GM23338 (cell line): ENCODE results near the gene TBC1D19. TPM values are rescaled to one million over a fixed set of nuclear protein-coding genes. Genes with fewer than 3 reads are reported as not detected.

Experiments
- ATAC-seq: fragments of 200-7000 bp; cut with Tn5 transposase; 3 replicates; pipeline ENCODE4 v1.9.1; 2020
- DNase-seq: peaks from one replicate; pipeline ENCODE4 v3.0.0-alpha.2; 2015; ENCODE audit warnings: low spot score
- H2AFZ ChIP-seq: fragments of 200-600 bp; sonication (generic); 2 replicates; pipeline ENCODE4 v1.8.0; 2016; ENCODE audit warnings: antibody characterized with exemption, mild to moderate bottlenecking, moderate library complexity
- H3F3A ChIP-seq: fragments of 200-600 bp; sonication (generic); replicated peaks from 2 replicates; pipeline ENCODE4 v1.8.0; 2017; ENCODE audit warnings: antibody characterized with exemption, mixed run types, low read depth
- H3K27ac ChIP-seq: fragments of 200-600 bp; sonication (generic); 2 replicates; pipeline ENCODE4 v1.6.1; 2016; ENCODE audit warnings: low read depth
- H3K27me3 ChIP-seq: fragments of 200-600 bp; sonication (generic); 2 replicates; pipeline ENCODE4 v1.8.0; 2016; ENCODE audit warnings: mild to moderate bottlenecking, mixed run types, moderate library complexity; ENCODE audit not compliant: insufficient read depth
- H3K36me3 ChIP-seq: fragments of 200-600 bp; sonication (generic); 2 replicates; pipeline ENCODE4 v1.8.0; 2016; ENCODE audit warnings: mild to moderate bottlenecking; ENCODE audit not compliant: insufficient read depth
- H3K4me1 ChIP-seq: fragments of 200-600 bp; sonication (generic); 2 replicates; pipeline ENCODE4 v1.8.0; 2016; ENCODE audit warnings: mild to moderate bottlenecking, moderate library complexity; ENCODE audit not compliant: insufficient read depth
- H3K4me2 ChIP-seq: fragments of 200-600 bp; sonication (generic); 2 replicates; pipeline ENCODE4 v1.7.1; 2017; ENCODE audit warnings: mixed run types
- H3K4me3 ChIP-seq: fragments of 200-600 bp; sonication (generic); 2 replicates; pipeline ENCODE4 v1.6.1; 2016; ENCODE audit warnings: mixed run types
- H3K79me2 ChIP-seq: fragments of 200-600 bp; sonication (generic); replicated peaks from 2 replicates; pipeline ENCODE4 v1.8.0; 2017; ENCODE audit warnings: mild to moderate bottlenecking; ENCODE audit not compliant: insufficient read depth
- H3K9me2 ChIP-seq: fragments of 200-600 bp; sonication (generic); 2 replicates; pipeline ENCODE4 v1.8.0; 2017; ENCODE audit not compliant: insufficient read depth
- H4K20me1 ChIP-seq: fragments of 200-600 bp; sonication (generic); replicated peaks from 2 replicates; pipeline ENCODE4 v1.8.0; 2017; ENCODE audit warnings: mild to moderate bottlenecking; ENCODE audit not compliant: insufficient read depth
- H3K27ac Mint-ChIP-seq: 2 replicates; pipeline ENCODE4 v1.8.0; 2020; ENCODE audit warnings: inconsistent platforms, mild to moderate bottlenecking, moderate library complexity, mixed read lengths
- H3K27me3 Mint-ChIP-seq: 3 replicates; pipeline ENCODE4 v1.8.0; 2022; ENCODE audit warnings: low read depth, mild to moderate bottlenecking, moderate library complexity, mixed read lengths, inconsistent platforms; ENCODE audit not compliant: insufficient read depth, poor library complexity
- H3K36me3 Mint-ChIP-seq: 3 replicates; pipeline ENCODE4 v1.8.0; 2021; ENCODE audit warnings: low read depth, mild to moderate bottlenecking, inconsistent platforms, moderate library complexity, mixed read lengths
- H3K4me1 Mint-ChIP-seq: 3 replicates; pipeline ENCODE4 v1.8.0; 2020; ENCODE audit warnings: mild to moderate bottlenecking, inconsistent platforms, mixed read lengths
- H3K4me3 Mint-ChIP-seq: 3 replicates; pipeline ENCODE4 v1.8.0; 2021; ENCODE audit warnings: moderate library complexity, mild to moderate bottlenecking, inconsistent platforms, mixed read lengths
- H3K9me3 Mint-ChIP-seq: 3 replicates; pipeline ENCODE4 v1.8.0; 2020; ENCODE audit warnings: moderate library complexity, mild to moderate bottlenecking, inconsistent platforms, mixed read lengths
- EZH2 ChIP-seq: fragments of 200-600 bp; sonication (generic); IDR thresholded peaks from one replicate; pipeline ENCODE4 v1.8.0; 2017; ENCODE audit warnings: antibody characterized with exemption, mild to moderate bottlenecking, low read depth; ENCODE audit not compliant: unreplicated experiment
- EZH2phosphoT487 ChIP-seq: fragments of 200-600 bp; sonication (generic); IDR thresholded peaks from one replicate; pipeline ENCODE4 v1.8.1; 2018; ENCODE audit warnings: antibody characterized with exemption; ENCODE audit not compliant: unreplicated experiment
- NANOG ChIP-seq: IDR thresholded peaks from 2 replicates; pipeline ENCODE4 v1.6.1; 2016; ENCODE audit warnings: antibody characterized with exemption, borderline replicate concordance
- POLR2AphosphoS5 ChIP-seq: IDR thresholded peaks from 2 replicates; pipeline ENCODE4 v1.6.1; 2016; ENCODE audit warnings: antibody characterized with exemption, low read depth
- STAT1 ChIP-seq: IDR thresholded peaks from one replicate; pipeline ENCODE4 v1.6.1; 2016; ENCODE audit warnings: antibody characterized with exemption; ENCODE audit not compliant: unreplicated experiment
- ZNF114 ChIP-seq: fragments of 250-450 bp; sonication (Bioruptor Pico); IDR thresholded peaks from 2 replicates; pipeline ENCODE4 v1.5.0; 2020; ENCODE audit warnings: mild to moderate bottlenecking, moderate library complexity
- ZNF331 ChIP-seq: fragments of 250-450 bp; sonication (Bioruptor Pico); IDR thresholded peaks from 2 replicates; pipeline ENCODE4 v1.5.0; 2020; ENCODE audit warnings: low read depth, mild to moderate bottlenecking, moderate library complexity
- polyA plus RNA-seq: library from polyadenylated mRNA; unstranded; fragments of >200 nt; fragmentation: Nextera tagmentation; extraction: Ambion mirVana; gene quantifications from 2 replicates; pipeline ENCODE4 v1.2.1, GENCODE V29; 2016
- total RNA-seq: library from RNA; depleted of rRNA; stranded (reverse); fragments of >200 nt; shearing (Covaris generic); gene quantifications from 2 replicates; pipeline ENCODE4 v1.2.3, GENCODE V29; 2014
- TF ChIP-seq, protein P1 (sequence below): IDR thresholded peaks from 2 replicates; pipeline ENCODE4 v1.6.1; 2016; ENCODE audit warnings: antibody characterized with exemption
- TF ChIP-seq, protein P2 (sequence below): IDR thresholded peaks from one replicate; pipeline ENCODE4 v1.6.1; 2018; ENCODE audit warnings: antibody characterized with exemption; ENCODE audit not compliant: unreplicated experiment
- TF ChIP-seq, protein P3 (sequence below): fragments of 250-450 bp; sonication (Bioruptor Pico); IDR thresholded peaks from 2 replicates; pipeline ENCODE4 v1.5.0; 2020; ENCODE audit warnings: mild to moderate bottlenecking, moderate library complexity

The TBC1D19 gene
- total and polyA plus RNA-seq, 2 experiments from 2014 or later, result 1.9 to 4.3 TPM

DNA sequence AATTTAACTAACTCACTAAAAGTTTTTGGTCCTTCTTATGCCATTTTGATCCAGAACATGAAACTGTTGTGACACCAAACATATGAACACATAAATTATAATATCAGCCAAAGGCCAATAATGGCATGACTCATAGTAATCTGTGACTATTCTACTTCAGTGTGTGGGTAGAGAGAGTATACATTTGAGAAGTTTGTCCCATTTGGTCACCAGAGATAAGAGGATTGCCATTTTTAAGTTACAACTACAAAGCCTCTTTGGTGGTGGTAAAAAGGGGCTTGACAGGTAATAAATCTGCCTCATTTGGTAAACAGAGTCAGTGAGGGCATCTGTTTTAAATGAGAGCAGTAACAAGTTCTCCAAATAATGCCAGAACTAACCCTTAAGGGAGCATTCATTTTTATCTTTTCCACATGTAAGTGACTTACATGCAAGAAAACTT is 117.9 kb downstream of the TBC1D19 start:
- H3K4me1 ChIP-seq, result no peaks in the 10 kb centered on the region
- H3K36me3 ChIP-seq, result no peaks in the 10 kb centered on the region
- H3K9me3 Mint-ChIP-seq, result peaks cover 8% of the 10 kb centered on the region; the same call in 2 of the 3 replicates
- H3K27ac ChIP-seq, result no peak overlapping the region
- no peak overlapping the region for H3K4me3 ChIP-seq
- H3K27me3 ChIP-seq, result no peaks in the 10 kb centered on the region
- no peaks in the 10 kb centered on the region for H4K20me1 ChIP-seq
- H3K9me2 ChIP-seq, result no peaks in the 10 kb centered on the region
- DNase-seq (no peak), ATAC-seq (no peak)
- TF ChIP-seq, protein P1, sequence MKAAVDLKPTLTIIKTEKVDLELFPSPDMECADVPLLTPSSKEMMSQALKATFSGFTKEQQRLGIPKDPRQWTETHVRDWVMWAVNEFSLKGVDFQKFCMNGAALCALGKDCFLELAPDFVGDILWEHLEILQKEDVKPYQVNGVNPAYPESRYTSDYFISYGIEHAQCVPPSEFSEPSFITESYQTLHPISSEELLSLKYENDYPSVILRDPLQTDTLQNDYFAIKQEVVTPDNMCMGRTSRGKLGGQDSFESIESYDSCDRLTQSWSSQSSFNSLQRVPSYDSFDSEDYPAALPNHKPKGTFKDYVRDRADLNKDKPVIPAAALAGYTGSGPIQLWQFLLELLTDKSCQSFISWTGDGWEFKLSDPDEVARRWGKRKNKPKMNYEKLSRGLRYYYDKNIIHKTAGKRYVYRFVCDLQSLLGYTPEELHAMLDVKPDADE, result no peak
- TF ChIP-seq EZH2 (no peak), EZH2phosphoT487 (no peak)
- no peak overlapping the region for H3K4me3 Mint-ChIP-seq
- no peak overlapping the region for H3K27ac Mint-ChIP-seq
- no peaks in the 10 kb centered on the region for H3K79me2 ChIP-seq
- H2AFZ ChIP-seq, result no peak overlapping the region
- peaks cover 1% of the 10 kb centered on the region; the same call in 2 of the 3 replicates for H3K4me1 Mint-ChIP-seq
- no peaks in the 10 kb centered on the region for H3K27me3 Mint-ChIP-seq
- H3K4me2 ChIP-seq, result no peak overlapping the region
- H3K36me3 Mint-ChIP-seq, result 0 out of 3 replicates have a peak, but pooled peaks cover 2% of the 10 kb centered on the region
- no peaks in the 10 kb centered on the region for H3F3A ChIP-seq

DNA sequence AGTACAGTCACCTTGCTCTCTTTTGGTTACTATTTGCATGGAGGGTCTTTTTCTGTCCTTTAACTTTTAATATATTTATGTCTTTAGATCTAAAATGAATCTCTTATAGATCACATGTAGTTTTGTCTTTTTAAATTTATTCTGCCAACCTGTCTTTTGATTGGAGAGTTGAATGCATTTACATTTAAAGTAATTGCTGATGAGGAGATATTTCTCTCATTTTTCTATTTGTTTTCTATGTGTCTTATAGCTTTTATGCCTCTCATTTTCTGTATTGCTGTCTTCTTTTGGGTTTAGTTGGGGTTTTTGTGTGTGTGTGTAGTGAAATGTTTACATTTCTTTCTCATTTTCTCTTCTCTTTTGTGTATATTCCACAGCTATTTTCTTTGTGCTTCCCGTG is 123.5 kb downstream of the TBC1D19 start:
- H3K9me2 ChIP-seq, result no peaks in the 10 kb centered on the region
- no peak overlapping the region for H3K4me3 Mint-ChIP-seq
- no peak overlapping the region for H2AFZ ChIP-seq
- no peaks in the 10 kb centered on the region for H4K20me1 ChIP-seq
- H3K27ac ChIP-seq, result no peak overlapping the region
- no peak overlapping the region for H3K27ac Mint-ChIP-seq
- no peak overlapping the region for H3K4me2 ChIP-seq
- no peaks in the 10 kb centered on the region for H3K79me2 ChIP-seq
- no peak overlapping the region for H3K4me3 ChIP-seq
- ATAC-seq, result no peak
- DNase-seq, result no peak
- H3K9me3 Mint-ChIP-seq, result no peaks in the 10 kb centered on the region; the same call in 2 of the 3 replicates
- no peaks in the 10 kb centered on the region for H3K27me3 Mint-ChIP-seq
- no peaks in the 10 kb centered on the region for H3K36me3 ChIP-seq
- peaks cover 5% of the 10 kb centered on the region; the same call in 2 of the 3 replicates for H3K4me1 Mint-ChIP-seq
- H3K4me1 ChIP-seq, result no peaks in the 10 kb centered on the region
- no peaks in the 10 kb centered on the region for H3K27me3 ChIP-seq
- no peaks in the 10 kb centered on the region for H3F3A ChIP-seq
- no peaks in the 10 kb centered on the region for H3K36me3 Mint-ChIP-seq
- TF ChIP-seq, protein P2, sequence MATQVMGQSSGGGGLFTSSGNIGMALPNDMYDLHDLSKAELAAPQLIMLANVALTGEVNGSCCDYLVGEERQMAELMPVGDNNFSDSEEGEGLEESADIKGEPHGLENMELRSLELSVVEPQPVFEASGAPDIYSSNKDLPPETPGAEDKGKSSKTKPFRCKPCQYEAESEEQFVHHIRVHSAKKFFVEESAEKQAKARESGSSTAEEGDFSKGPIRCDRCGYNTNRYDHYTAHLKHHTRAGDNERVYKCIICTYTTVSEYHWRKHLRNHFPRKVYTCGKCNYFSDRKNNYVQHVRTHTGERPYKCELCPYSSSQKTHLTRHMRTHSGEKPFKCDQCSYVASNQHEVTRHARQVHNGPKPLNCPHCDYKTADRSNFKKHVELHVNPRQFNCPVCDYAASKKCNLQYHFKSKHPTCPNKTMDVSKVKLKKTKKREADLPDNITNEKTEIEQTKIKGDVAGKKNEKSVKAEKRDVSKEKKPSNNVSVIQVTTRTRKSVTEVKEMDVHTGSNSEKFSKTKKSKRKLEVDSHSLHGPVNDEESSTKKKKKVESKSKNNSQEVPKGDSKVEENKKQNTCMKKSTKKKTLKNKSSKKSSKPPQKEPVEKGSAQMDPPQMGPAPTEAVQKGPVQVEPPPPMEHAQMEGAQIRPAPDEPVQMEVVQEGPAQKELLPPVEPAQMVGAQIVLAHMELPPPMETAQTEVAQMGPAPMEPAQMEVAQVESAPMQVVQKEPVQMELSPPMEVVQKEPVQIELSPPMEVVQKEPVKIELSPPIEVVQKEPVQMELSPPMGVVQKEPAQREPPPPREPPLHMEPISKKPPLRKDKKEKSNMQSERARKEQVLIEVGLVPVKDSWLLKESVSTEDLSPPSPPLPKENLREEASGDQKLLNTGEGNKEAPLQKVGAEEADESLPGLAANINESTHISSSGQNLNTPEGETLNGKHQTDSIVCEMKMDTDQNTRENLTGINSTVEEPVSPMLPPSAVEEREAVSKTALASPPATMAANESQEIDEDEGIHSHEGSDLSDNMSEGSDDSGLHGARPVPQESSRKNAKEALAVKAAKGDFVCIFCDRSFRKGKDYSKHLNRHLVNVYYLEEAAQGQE, result no peak
- no peak for TF ChIP-seq STAT1
- TF ChIP-seq, protein P3, sequence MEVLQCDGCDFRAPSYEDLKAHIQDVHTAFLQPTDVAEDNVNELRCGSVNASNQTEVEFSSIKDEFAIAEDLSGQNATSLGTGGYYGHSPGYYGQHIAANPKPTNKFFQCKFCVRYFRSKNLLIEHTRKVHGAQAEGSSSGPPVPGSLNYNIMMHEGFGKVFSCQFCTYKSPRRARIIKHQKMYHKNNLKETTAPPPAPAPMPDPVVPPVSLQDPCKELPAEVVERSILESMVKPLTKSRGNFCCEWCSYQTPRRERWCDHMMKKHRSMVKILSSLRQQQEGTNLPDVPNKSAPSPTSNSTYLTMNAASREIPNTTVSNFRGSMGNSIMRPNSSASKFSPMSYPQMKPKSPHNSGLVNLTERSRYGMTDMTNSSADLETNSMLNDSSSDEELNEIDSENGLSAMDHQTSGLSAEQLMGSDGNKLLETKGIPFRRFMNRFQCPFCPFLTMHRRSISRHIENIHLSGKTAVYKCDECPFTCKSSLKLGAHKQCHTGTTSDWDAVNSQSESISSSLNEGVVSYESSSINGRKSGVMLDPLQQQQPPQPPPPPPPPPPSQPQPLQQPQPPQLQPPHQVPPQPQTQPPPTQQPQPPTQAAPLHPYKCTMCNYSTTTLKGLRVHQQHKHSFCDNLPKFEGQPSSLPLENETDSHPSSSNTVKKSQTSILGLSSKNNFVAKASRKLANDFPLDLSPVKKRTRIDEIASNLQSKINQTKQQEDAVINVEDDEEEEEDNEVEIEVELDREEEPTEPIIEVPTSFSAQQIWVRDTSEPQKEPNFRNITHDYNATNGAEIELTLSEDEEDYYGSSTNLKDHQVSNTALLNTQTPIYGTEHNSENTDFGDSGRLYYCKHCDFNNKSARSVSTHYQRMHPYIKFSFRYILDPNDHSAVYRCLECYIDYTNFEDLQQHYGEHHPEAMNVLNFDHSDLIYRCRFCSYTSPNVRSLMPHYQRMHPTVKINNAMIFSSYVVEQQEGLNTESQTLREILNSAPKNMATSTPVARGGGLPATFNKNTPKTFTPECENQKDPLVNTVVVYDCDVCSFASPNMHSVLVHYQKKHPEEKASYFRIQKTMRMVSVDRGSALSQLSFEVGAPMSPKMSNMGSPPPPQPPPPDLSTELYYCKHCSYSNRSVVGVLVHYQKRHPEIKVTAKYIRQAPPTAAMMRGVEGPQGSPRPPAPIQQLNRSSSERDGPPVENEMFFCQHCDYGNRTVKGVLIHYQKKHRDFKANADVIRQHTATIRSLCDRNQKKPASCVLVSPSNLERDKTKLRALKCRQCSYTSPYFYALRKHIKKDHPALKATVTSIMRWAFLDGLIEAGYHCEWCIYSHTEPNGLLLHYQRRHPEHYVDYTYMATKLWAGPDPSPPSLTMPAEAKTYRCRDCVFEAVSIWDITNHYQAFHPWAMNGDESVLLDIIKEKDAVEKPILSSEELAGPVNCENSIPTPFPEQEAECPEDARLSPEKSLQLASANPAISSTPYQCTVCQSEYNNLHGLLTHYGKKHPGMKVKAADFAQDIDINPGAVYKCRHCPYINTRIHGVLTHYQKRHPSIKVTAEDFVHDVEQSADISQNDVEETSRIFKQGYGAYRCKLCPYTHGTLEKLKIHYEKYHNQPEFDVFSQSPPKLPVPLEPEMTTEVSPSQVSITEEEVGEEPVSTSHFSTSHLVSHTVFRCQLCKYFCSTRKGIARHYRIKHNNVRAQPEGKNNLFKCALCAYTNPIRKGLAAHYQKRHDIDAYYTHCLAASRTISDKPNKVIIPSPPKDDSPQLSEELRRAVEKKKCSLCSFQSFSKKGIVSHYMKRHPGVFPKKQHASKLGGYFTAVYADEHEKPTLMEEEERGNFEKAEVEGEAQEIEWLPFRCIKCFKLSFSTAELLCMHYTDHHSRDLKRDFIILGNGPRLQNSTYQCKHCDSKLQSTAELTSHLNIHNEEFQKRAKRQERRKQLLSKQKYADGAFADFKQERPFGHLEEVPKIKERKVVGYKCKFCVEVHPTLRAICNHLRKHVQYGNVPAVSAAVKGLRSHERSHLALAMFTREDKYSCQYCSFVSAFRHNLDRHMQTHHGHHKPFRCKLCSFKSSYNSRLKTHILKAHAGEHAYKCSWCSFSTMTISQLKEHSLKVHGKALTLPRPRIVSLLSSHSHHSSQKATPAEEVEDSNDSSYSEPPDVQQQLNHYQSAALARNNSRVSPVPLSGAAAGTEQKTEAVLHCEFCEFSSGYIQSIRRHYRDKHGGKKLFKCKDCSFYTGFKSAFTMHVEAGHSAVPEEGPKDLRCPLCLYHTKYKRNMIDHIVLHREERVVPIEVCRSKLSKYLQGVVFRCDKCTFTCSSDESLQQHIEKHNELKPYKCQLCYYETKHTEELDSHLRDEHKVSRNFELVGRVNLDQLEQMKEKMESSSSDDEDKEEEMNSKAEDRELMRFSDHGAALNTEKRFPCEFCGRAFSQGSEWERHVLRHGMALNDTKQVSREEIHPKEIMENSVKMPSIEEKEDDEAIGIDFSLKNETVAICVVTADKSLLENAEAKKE, result no peak
- TF ChIP-seq POLR2AphosphoS5, result no peak
- TF ChIP-seq NANOG, result no peak
- TF ChIP-seq ZNF331, result no peak
- no peak for TF ChIP-seq ZNF114 (CRISPR knock-in tag)
- TF ChIP-seq, protein P1, result no peak
